C4-2B (cell line): ENCODE results near the gene SURF4.

Experiments
- H3K27ac ChIP-seq: fragments of 450-650 bp; 2 replicates; pipeline ENCODE4 v1.5.1; 2017
- ZFX ChIP-seq: fragments of 450-650 bp; IDR thresholded peaks from 2 replicates; pipeline ENCODE4 v1.6.1; 2017
- TF ChIP-seq, protein P1 (sequence below): fragments of 450-650 bp; conservative IDR thresholded peaks from 2 replicates; pipeline ENCODE4 v1.5.1; 2017; ENCODE audit warnings: mild to moderate bottlenecking

Gene SURF4

GRCh38 chr9:133344071-133344470 is 31.8 kb downstream of the SURF4 start:
- no peak for TF ChIP-seq ZFX
- TF ChIP-seq, protein P1, sequence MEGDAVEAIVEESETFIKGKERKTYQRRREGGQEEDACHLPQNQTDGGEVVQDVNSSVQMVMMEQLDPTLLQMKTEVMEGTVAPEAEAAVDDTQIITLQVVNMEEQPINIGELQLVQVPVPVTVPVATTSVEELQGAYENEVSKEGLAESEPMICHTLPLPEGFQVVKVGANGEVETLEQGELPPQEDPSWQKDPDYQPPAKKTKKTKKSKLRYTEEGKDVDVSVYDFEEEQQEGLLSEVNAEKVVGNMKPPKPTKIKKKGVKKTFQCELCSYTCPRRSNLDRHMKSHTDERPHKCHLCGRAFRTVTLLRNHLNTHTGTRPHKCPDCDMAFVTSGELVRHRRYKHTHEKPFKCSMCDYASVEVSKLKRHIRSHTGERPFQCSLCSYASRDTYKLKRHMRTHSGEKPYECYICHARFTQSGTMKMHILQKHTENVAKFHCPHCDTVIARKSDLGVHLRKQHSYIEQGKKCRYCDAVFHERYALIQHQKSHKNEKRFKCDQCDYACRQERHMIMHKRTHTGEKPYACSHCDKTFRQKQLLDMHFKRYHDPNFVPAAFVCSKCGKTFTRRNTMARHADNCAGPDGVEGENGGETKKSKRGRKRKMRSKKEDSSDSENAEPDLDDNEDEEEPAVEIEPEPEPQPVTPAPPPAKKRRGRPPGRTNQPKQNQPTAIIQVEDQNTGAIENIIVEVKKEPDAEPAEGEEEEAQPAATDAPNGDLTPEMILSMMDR, result no peak
- no peak overlapping the region for H3K27ac ChIP-seq

DNA sequence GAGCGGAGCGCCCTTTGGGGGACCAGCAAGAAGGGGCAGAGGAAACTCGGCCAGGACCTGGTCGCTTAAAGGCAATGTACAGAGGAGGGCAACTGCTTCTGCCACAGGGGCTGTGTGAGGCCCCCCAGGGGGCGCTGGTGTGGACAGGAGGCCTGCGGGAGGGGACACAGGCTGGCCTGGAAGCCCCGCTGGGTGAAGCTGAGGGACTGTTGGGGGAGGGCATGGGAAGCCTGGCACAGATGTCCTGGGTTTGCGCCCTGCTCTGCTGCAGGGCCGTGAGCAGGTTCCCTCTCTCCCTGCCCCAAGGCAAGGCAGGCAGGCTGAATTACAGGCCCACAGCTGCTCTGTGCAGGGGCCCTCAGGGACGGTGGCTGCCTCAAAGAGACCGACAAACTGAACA is 33.3 kb downstream of the SURF4 start:
- TF ChIP-seq, protein P1, result peak; percentile 25
- TF ChIP-seq ZFX, result no peak
- H3K27ac ChIP-seq, result no peak overlapping the region

GRCh38 chr9:133342069-133342406 is 33.8 kb downstream of the SURF4 start:
- no peak for TF ChIP-seq ZFX
- TF ChIP-seq, protein P1, result peak; percentile 24; the same call in 1 of the 2 replicates
- H3K27ac ChIP-seq, result no peak overlapping the region

DNA sequence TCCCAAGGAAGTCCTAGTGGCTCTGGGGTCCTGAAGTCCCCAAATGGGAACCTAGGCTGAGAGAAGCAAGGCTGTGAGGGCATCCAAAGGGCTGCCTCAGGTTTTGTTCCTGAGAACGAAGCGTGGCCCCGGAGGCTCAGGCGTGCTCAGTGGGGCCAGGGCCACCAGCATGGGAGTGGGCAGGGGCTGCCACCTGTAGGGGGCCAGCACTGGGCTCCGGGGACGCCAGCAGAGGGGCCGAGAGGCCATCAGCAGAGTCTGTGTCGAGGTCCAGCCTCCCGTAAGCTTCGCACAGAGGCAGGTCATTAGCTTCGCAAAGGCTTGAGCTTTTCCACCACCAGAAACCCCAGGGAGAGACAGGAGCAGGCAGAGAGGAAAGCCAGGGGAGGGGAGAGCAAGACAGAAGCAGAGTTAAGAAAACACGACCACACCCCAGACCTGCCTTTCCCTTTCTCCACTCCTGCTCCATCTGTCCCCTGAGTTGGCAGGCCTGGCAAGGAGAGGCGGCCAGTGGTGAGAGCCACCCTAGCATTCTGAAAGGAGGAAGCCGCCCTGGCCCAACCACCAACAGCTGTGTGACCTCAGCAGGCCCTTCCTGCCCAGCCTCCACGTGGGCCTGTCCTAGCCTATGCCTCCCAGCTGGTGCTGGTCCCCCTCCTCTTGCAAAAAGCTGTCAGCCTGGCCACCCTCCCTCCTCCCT is 34.3 kb downstream of the SURF4 start:
- TF ChIP-seq, protein P1, result no peak
- no peak for TF ChIP-seq ZFX

GRCh38 chr9:133340916-133341315 is 34.9 kb downstream of the SURF4 start:
- TF ChIP-seq, protein P1, result no peak
- no peak for TF ChIP-seq ZFX
- no peak overlapping the region for H3K27ac ChIP-seq

More for the DNA sequence above, 34.3 kb downstream of the SURF4 start:
- H3K27ac ChIP-seq, result no peak overlapping the region

GRCh38 chr9:133340256-133340655 is 35.6 kb downstream of the SURF4 start:
- TF ChIP-seq, protein P1, result no peak
- TF ChIP-seq ZFX, result no peak

DNA sequence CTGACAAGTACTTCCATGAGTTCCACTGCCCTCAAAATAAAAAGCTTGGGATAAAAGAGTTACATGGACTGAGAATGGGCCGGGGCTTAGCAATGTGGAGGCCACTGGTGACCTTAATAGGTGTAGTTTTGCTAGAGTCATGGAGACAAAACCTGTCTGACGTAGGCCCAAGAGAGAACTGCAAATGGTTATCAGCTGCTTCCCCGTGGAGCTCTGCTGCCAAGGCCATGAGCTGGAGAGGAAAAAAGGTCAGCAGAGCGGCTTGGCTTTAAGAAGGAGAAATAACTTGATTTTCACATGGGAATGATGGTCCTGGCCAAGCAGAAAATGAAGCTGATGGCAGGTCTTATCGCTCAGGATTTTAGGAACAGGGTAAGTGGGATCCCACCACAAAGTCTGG is 36.2 kb downstream of the SURF4 start:
- H3K27ac ChIP-seq, result no peak overlapping the region

More at GRCh38 chr9:133340256-133340655, 35.6 kb downstream of the SURF4 start:
- no peak overlapping the region for H3K27ac ChIP-seq

More for the DNA sequence above, 36.2 kb downstream of the SURF4 start:
- TF ChIP-seq, protein P1, result no peak
- TF ChIP-seq ZFX, result no peak
